ENCODE measurements around the gene ZIK1.

GRCh38 chr19:57560049-57560491 lies 23.9 kb upstream of the ZIK1 start:
- TF ChIP-seq, protein P1, sequence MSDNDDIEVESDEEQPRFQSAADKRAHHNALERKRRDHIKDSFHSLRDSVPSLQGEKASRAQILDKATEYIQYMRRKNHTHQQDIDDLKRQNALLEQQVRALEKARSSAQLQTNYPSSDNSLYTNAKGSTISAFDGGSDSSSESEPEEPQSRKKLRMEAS (IDR thresholded peaks at IDR 0.05): no peak
- TF ChIP-seq RAD21 (IDR thresholded peaks at IDR 0.05; ENCODE audit: low read depth): no peak
- TF ChIP-seq CEBPB (IDR thresholded peaks at IDR 0.05): no peak
- no peak for TF ChIP-seq TEAD4 (IDR thresholded peaks at IDR 0.05)
- TF ChIP-seq EP300 (IDR thresholded peaks at IDR 0.05; ENCODE audit: borderline replicate concordance): no peak
- no peak for TF ChIP-seq ZBTB7A (IDR thresholded peaks at IDR 0.05; ENCODE audit: low read depth)
- TF ChIP-seq EGR1 (IDR thresholded peaks at IDR 0.05): no peak
- no peak for TF ChIP-seq CREB1 (IDR thresholded peaks at IDR 0.05; ENCODE audit: low read depth)
- no peak for TF ChIP-seq YY1 (IDR thresholded peaks at IDR 0.05; ENCODE audit: low read depth)
- TF ChIP-seq, protein P2, sequence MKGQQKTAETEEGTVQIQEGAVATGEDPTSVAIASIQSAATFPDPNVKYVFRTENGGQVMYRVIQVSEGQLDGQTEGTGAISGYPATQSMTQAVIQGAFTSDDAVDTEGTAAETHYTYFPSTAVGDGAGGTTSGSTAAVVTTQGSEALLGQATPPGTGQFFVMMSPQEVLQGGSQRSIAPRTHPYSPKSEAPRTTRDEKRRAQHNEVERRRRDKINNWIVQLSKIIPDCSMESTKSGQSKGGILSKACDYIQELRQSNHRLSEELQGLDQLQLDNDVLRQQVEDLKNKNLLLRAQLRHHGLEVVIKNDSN (IDR thresholded peaks at IDR 0.05): no peak
- no peak for TF ChIP-seq FOXM1 (IDR thresholded peaks at IDR 0.05; ENCODE audit: borderline replicate concordance, low read depth)
- TF ChIP-seq TCF12 (IDR thresholded peaks at IDR 0.05; ENCODE audit: low read depth): no peak
